GM18508 (cell line): ENCODE data around the gene APOOL.
"Not testable (repeated sequence)": the region's sequence is repeated elsewhere in the genome, so short reads cannot be mapped to it uniquely, and the experiment has no call there.

Source experiments
- ATAC-seq: cut with Tn5 transposase; IDR thresholded peaks from one replicate; pipeline ENCODE4 v1.9.1; 2021; ENCODE audit warnings: moderate number of reproducible peaks; ENCODE audit not compliant: insufficient read depth, unreplicated experiment

The APOOL gene

DNA sequence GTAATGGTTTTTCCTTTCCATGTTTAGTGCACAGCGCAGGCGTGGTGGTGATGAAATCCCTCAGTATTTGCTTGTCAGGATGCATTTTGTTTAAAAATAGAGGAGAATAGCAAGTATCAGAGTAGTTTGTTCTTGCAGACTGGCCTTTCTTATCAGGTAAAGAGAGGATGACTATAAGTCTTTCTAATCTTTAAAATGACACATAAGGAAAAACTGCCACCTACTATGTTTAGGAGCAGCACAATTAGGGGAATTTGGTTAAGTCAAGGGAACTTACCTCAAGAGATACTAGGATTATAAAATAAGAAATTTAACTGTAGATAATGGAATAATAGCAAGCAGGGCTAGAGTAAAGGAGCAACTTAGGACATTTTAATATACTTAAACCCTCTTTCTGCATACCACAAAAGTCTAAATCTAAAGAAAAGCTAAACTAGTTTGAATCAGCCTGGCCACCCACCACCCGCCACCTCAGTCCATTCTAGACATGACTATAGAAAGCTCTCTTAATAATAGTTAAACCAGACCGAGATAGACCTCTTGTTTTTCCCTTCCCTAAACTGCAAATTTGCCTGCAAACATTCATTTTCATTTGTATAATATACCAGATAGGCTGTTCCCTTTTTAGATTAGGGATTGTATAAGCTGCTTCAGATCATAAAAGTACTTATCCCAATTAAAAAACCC lies 62.0 kb downstream of the APOOL start:
- no peak for ATAC-seq

GRCh38 chrX:85077247-85077646 lies 73.6 kb downstream of the APOOL start:
- not testable (repeated sequence) for ATAC-seq

- ATAC-seq, result no peak
Measured at GRCh38 chrX:85084770-85085393, 81.2 kb downstream of the APOOL start.

DNA sequence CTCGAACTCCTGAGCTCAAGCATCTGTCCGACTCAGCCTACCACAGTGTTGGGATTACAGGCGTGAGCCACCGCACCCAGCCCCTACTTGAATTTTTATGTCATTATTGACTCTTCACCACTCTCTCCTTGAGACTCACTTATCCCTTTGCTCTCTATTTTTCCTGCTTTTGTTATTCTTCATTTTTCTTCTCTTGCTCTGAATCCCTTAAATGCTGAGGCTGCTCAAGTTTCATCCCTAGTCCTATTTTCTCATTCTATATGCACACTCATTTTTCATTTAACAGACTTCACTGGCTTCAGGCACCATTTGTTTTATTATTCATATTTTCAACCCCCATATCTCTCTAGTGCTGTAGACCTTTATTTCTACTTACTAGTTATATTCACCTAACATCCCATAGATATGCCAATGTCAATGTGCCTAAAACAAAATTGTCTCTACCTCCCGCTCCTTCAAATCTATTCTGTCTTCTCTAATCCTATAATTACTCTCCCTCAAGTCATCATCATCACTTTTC lies 85.7 kb downstream of the APOOL start:
- ATAC-seq, result no peak

GRCh38 chrX:85107407-85107806 lies 103.7 kb downstream of the APOOL start:
- no peak for ATAC-seq

DNA sequence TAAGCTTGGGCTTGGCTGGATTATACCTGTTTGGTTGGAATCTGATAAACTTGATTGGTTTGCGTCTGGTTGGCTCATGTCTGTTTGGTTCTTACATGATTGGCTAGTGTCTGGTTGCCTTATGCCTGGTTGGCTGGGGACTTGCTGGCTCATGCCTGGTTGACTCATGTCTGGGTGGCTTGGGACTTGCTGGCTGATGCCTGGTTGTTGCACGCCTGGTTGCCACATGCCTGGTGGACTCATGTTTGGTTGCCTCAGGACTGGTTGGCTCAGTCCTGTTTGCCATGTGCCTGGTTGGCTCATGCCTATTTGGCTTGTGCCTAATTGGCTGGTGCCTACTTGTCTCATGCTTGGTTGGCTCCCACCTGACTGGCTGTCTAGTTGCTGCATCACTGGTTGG lies 104.5 kb downstream of the APOOL start:
- no peak for ATAC-seq

GRCh38 chrX:85109235-85109634 lies 105.6 kb downstream of the APOOL start:
- no peak for ATAC-seq

- ATAC-seq, result no peak
Measured at GRCh38 chrX:85111347-85111746, 107.7 kb downstream of the APOOL start.

- no peak for ATAC-seq
Measured at GRCh38 chrX:85112293-85112692, 108.6 kb downstream of the APOOL start.

GRCh38 chrX:85113746-85114145 lies 110.1 kb downstream of the APOOL start:
- ATAC-seq, result no peak

DNA sequence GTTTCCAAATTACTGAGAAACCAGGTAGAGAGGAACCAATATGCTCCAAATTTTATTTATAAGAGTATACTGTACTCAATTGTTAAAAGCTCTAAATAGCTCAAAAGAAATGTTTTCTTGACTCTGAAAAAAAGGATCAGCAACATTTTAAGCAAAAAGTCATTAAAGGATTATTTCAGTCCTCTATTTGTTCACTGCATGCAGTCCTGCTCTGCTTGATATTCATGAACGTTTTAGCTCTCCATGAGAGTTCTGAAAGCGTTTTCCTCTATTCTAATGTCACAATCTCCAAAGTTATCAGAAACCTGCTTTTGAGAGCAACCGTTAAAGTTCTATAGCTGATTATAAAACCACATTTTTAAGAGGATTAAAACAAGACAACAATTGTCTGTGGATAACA lies 110.5 kb downstream of the APOOL start:
- ATAC-seq, result no peak

GRCh38 chrX:85114776-85115175 lies 111.1 kb downstream of the APOOL start:
- ATAC-seq, result no peak

DNA sequence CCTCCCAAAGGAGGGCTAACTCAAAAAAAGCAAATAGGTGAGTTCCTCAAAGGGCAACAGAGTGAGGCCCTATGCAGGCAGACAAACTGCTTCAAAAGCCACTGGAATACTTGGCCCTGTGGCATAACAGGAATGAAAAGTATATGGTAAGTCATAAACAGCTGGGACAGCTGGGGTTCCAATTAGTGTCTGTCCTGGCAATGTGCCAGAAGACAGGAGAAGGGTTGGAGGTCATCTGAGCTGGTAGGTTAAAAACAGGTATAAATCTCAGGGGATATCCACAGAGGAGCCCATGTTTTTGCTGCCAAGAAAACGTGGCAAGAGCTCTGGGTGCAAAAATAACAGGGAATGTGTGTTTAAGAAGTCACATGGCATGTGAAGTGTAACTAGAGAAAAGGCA lies 111.6 kb downstream of the APOOL start:
- ATAC-seq, result no peak

GRCh38 chrX:85136409-85136808 lies 132.7 kb downstream of the APOOL start:
- no peak for ATAC-seq

GRCh38 chrX:85139422-85139821 lies 135.7 kb downstream of the APOOL start:
- ATAC-seq, result no peak

GRCh38 chrX:85140964-85141363 lies 137.3 kb downstream of the APOOL start:
- peak; percentile 49 for ATAC-seq
